Endodermal cell (in vitro differentiated cells): ENCODE data around the gene INHBB. TPM values are rescaled to one million over a fixed set of nuclear protein-coding genes. Genes with fewer than 3 reads are reported as not detected.
A peak's percentile ranks its signal among the peaks of the same experiment; 100 is the strongest.

ENCODE experiments used
- DNase-seq: peaks from one replicate; pipeline ENCODE4 v3.0.0-alpha.2; 2017
- H3K27ac ChIP-seq: 2 replicates; pipeline ENCODE4 v1.5.1; 2013; ENCODE audit warnings: mild to moderate bottlenecking, low read depth, low read length, moderate library complexity
- H3K27me3 ChIP-seq: 2 replicates; pipeline ENCODE4 v1.6.1; 2013; ENCODE audit warnings: mild to moderate bottlenecking, low read length, moderate library complexity; ENCODE audit not compliant: insufficient read depth, control insufficient read depth, poor library complexity, severe bottlenecking
- H3K36me3 ChIP-seq: 2 replicates; pipeline ENCODE4 v1.7.0; 2013; ENCODE audit warnings: mild to moderate bottlenecking, low read length, moderate library complexity; ENCODE audit not compliant: control insufficient read depth, insufficient read depth
- H3K4me1 ChIP-seq: one replicate; pipeline ENCODE4 v1.7.0; 2013; ENCODE audit warnings: low read length; ENCODE audit not compliant: control insufficient read depth, insufficient read depth
- H3K4me3 ChIP-seq: 2 replicates; pipeline ENCODE4 v1.5.1; 2013; ENCODE audit warnings: mild to moderate bottlenecking, low read length, moderate library complexity
- H3K9ac ChIP-seq: 2 replicates; pipeline ENCODE4 v1.6.1; 2013; ENCODE audit warnings: mild to moderate bottlenecking, low read length, moderate library complexity; ENCODE audit not compliant: poor library complexity, severe bottlenecking; ENCODE audit errors: extremely low read depth
- H3K9me3 ChIP-seq: 2 replicates; pipeline ENCODE4 v1.6.1; 2013; ENCODE audit warnings: mild to moderate bottlenecking, low read length, moderate library complexity; ENCODE audit not compliant: control insufficient read depth
- H3K27ac Mint-ChIP-seq: 2 replicates; pipeline ENCODE4 v1.8.0; 2020; ENCODE audit warnings: mixed read lengths
- H3K27me3 Mint-ChIP-seq: 2 replicates; pipeline ENCODE4 v1.8.0; 2021; ENCODE audit warnings: mild to moderate bottlenecking, mixed read lengths; ENCODE audit not compliant: insufficient read depth
- H3K36me3 Mint-ChIP-seq: 2 replicates; pipeline ENCODE4 v1.8.0; 2020; ENCODE audit warnings: low read depth, mixed read lengths
- H3K4me1 Mint-ChIP-seq: 2 replicates; pipeline ENCODE4 v1.8.0; 2020; ENCODE audit warnings: mixed read lengths
- H3K4me3 Mint-ChIP-seq: 2 replicates; pipeline ENCODE4 v1.8.0; 2020; ENCODE audit warnings: mild to moderate bottlenecking, moderate library complexity, mixed read lengths
- H3K9me3 Mint-ChIP-seq: 2 replicates; pipeline ENCODE4 v1.8.0; 2020; ENCODE audit warnings: mild to moderate bottlenecking, mixed read lengths
- WGBS, 2 experiments: methylation state at CpG; one replicate each; pipeline versions ENCODE4 v1.1.5 to v1.1.7; 2013; ENCODE audit warnings: missing lambda C conversion rate in 2 of 2, mixed read lengths in 1 of 2; ENCODE audit not compliant: insufficient coverage in 1 of 2, insufficient read length in 1 of 2; 5-methylcytosine and 5-hydroxymethylcytosine counted together
- total RNA-seq, 2 donors: library from RNA; stranded (reverse); fragmentation: NEBNext Ultra II Directional in 1 of 2; extraction: Animal tissue kit (Norgen Biotek cat#: 25700) in 1 of 2; gene quantifications; 2 replicates in 1 of 2; 3 replicates in 1 of 2; pipeline ENCODE4 v1.2.1, GENCODE V29; 2021
- TF ChIP-seq, protein P1 (sequence below): fragments of 200-600 bp; sonication (generic); conservative IDR thresholded peaks from 2 replicates; pipeline ENCODE4 v1.5.0; 2021; ENCODE audit warnings: antibody characterized with exemption, mild to moderate bottlenecking

Gene INHBB
- total RNA-seq, 2 donors from 2014 or later = not detected

DNA sequence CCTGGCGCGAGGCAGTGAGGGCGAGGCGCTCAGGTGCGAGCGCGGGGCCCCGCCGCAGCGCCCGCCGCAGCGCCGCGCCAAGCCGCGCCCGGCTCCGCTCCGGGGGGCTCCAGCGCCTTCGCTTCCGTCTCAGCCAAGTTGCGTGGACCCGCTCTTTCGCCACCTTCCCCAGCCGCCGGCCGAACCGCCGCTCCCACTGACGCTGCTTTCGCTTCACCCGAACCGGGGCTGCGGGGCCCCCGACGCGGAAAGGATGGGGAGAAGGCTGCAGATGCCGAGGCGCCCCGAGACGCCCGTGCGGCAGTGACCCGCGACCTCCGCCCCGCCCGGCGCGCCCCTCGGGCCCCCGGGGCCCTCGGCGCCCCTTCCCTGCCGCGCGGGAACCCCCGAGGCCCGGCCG is 328 bp upstream of the INHBB start:
- Mint-ChIP-seq H3K36me3 (no peaks in the 10 kb centered on the region), H3K4me3 (no peak overlapping the region), H3K27ac (no peak overlapping the region), H3K27me3 (peaks cover 86% of the 10 kb centered on the region), H3K9me3 (no peaks in the 10 kb centered on the region), H3K4me1 (peaks cover 3% of the 10 kb centered on the region)
- Histone ChIP-seq H3K27ac (no peak overlapping the region), H3K9me3 (no peaks in the 10 kb centered on the region), H3K36me3 (no peaks in the 10 kb centered on the region), H3K4me1 (peaks cover 3% of the 10 kb centered on the region), H3K27me3 (peaks cover 97% of the 10 kb centered on the region), H3K4me3 (no peak overlapping the region), H3K9ac (no peak overlapping the region)
- TF ChIP-seq, protein P1, sequence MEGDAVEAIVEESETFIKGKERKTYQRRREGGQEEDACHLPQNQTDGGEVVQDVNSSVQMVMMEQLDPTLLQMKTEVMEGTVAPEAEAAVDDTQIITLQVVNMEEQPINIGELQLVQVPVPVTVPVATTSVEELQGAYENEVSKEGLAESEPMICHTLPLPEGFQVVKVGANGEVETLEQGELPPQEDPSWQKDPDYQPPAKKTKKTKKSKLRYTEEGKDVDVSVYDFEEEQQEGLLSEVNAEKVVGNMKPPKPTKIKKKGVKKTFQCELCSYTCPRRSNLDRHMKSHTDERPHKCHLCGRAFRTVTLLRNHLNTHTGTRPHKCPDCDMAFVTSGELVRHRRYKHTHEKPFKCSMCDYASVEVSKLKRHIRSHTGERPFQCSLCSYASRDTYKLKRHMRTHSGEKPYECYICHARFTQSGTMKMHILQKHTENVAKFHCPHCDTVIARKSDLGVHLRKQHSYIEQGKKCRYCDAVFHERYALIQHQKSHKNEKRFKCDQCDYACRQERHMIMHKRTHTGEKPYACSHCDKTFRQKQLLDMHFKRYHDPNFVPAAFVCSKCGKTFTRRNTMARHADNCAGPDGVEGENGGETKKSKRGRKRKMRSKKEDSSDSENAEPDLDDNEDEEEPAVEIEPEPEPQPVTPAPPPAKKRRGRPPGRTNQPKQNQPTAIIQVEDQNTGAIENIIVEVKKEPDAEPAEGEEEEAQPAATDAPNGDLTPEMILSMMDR = no peak
- WGBS, 2 experiments = 1% methylated on average over 33 to 62 of the region's 62 CpGs
- DNase-seq = no peak

DNA sequence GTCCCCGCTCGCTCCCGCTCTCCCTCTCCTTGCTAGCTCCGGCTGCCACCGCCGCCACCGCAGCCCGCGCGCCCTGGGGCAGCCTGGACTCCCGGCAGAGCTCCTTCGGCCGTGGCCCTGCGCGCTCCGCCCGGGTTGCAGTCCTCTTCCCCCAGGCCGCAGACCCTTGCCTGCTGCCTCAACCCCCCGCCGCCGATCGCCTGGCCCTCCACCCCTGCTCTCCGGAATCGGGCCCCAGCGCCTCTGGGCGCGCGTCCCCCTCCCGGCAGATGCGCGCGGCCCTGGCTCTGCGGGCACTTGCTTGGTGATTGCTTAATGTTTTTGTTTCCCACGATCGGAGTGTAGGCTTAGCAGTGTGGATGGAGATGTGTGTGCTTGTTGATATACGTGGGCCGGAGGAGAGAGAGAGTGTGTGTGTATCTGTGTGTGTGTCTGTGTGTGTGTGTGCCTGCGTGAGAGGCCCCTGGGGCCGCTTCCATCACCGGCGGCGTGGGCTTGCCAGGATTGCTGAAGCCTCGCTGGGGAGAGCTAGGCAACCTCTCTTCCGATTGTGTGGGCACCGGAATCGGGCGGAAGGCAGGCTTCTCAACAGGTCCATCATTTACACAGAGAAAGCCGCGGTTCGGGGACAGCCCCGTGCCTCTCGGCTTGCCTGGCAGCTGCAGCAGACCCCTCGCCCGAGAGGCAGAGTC is 877 bp downstream of the INHBB start:
- Histone ChIP-seq H3K27ac (no peak overlapping the region), H3K36me3 (no peaks in the 10 kb centered on the region), H3K27me3 (peaks cover 98% of the 10 kb centered on the region), H3K9ac (no peak overlapping the region), H3K4me1 (peaks cover 3% of the 10 kb centered on the region), H3K9me3 (no peaks in the 10 kb centered on the region), H3K4me3 (no peak overlapping the region)
- H3K9me3 Mint-ChIP-seq = no peaks in the 10 kb centered on the region
- 5 to 6% methylated on average over 17 to 54 of the region's 54 CpGs for WGBS, 2 experiments
- peak overlapping the region; percentile 43 for H3K4me3 Mint-ChIP-seq
- peak; percentile 76 for DNase-seq
- no peaks in the 10 kb centered on the region for H3K36me3 Mint-ChIP-seq
- H3K27me3 Mint-ChIP-seq = peaks cover 81% of the 10 kb centered on the region
- TF ChIP-seq, protein P1 = no peak
- peaks cover 3% of the 10 kb centered on the region for H3K4me1 Mint-ChIP-seq
- no peak overlapping the region for H3K27ac Mint-ChIP-seq

DNA sequence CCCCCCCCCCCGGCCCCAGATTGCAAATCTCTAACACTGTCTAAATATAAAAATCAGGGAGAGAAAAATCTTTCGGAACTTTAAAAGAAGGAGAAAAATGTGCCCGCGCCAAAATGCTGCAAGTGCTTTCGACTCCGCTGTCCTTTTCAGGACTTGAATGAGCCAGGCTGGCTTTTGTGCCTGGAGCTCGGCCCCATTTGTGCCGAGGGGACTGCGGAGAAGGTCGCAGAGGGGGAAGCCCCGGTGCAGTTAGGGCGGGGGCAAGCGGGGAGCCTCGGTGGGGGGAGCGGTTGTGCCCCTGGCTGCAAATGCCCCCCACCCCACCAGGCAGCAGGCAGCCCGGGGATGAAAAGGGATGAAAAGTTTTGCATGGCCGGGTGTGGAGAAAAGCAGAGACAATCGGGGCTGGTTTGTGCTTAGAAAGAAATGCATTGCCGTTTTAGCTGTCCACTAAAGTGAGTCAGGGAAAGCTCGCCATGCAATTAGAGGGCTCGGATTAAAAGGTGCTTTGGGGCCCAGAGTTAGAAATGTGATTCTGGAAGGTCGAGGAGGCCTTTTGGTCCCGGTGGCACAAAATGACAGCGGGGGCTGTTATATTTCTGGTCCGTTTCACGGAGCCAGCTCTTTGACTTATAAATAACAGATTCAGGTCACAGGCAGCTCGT is 1.6 kb downstream of the INHBB start:
- DNase-seq = peak; percentile 77
- H3K4me3 ChIP-seq = no peak overlapping the region
- TF ChIP-seq, protein P1 = no peak
- H3K9ac ChIP-seq = no peak overlapping the region
- H3K9me3 ChIP-seq = no peaks in the 10 kb centered on the region
- no peak overlapping the region for H3K27ac ChIP-seq
- Mint-ChIP-seq H3K36me3 (no peaks in the 10 kb centered on the region), H3K27ac (no peak overlapping the region), H3K27me3 (peaks cover 78% of the 10 kb centered on the region), H3K4me3 (peak overlapping the region; percentile 43), H3K9me3 (no peaks in the 10 kb centered on the region), H3K4me1 (peaks cover 3% of the 10 kb centered on the region)
- 7 to 8% methylated on average over 13 to 27 of the region's 27 CpGs for WGBS, 2 experiments
- H3K27me3 ChIP-seq = peaks cover 97% of the 10 kb centered on the region
- H3K36me3 ChIP-seq = no peaks in the 10 kb centered on the region
- H3K4me1 ChIP-seq = peaks cover 3% of the 10 kb centered on the region
